Endothelial cell of umbilical vein (primary cell): Measurements from ENCODE around the gene DDX54. TPM values are rescaled to one million over a fixed set of nuclear protein-coding genes. Genes with fewer than 3 reads are reported as not detected.

Source experiments
- BruUV-seq: library from RNA; stranded (reverse); fragments of 400-500 nt; replicated peaks from 2 replicates; lab custom pipeline; 2021; lab: Mats Ljungman, UMichigan
- CTCF ChIA-PET: fragments of 300-600, 350-600 bp; sonication (Branson Sonifier 250); formaldehyde crosslinking; loops from one replicate; lab custom pipeline; 2021; ENCODE audit warnings: antibody characterized with exemption, inconsistent platforms; lab: Charles Lee
- POLR2A ChIA-PET: fragments of 300-600, 350-600 bp; sonication (Branson Sonifier 250); formaldehyde crosslinking; loops from one replicate; lab custom pipeline; 2021; ENCODE audit warnings: antibody characterized with exemption, inconsistent platforms; lab: Charles Lee
- DNase-seq: peaks from one replicate; pipeline ENCODE4 v3.0.0-alpha.2; 2011; ENCODE audit warnings: low read depth, low spot score
- FAIRE-seq: peaks from 2 replicates; lab custom pipeline; 2011; peaks lifted over from hg19 to GRCh38; lab: Jason Lieb, UNC
- H2AFZ ChIP-seq: 2 replicates; pipeline ENCODE4 v1.6.0; 2012; ENCODE audit warnings: low read depth, low read length, control low read depth, inconsistent platforms
- H3K27ac ChIP-seq: 2 replicates; pipeline ENCODE4 v1.5.1; 2011; ENCODE audit warnings: low read depth, mild to moderate bottlenecking, control low read depth, low read length, moderate library complexity; ENCODE audit not compliant: insufficient read depth
- H3K27me3 ChIP-seq, 2 experiments: 2 replicates each; pipeline versions ENCODE4 v1.6.0 to v1.6.1; 2011; ENCODE audit warnings: low read length in 2 of 2, mixed read lengths in 1 of 2; ENCODE audit not compliant: control insufficient read depth in 2 of 2, insufficient read depth in 2 of 2
- H3K36me3 ChIP-seq, 2 experiments: 2 replicates in 1 of 2; 3 replicates in 1 of 2; pipeline ENCODE4 v1.5.1; 2011; ENCODE audit warnings: low read length in 2 of 2, mild to moderate bottlenecking in 1 of 2, moderate library complexity in 1 of 2; ENCODE audit not compliant: control insufficient read depth in 2 of 2, insufficient read depth in 2 of 2; ENCODE audit errors: extremely low read depth in 1 of 2
- H3K4me1 ChIP-seq: 3 replicates; pipeline ENCODE4 v1.5.1; 2011; ENCODE audit warnings: mild to moderate bottlenecking, low read length; ENCODE audit not compliant: control insufficient read depth, insufficient read depth; ENCODE audit errors: extremely low read depth
- H3K4me2 ChIP-seq: 2 replicates; pipeline ENCODE4 v1.6.1; 2011; ENCODE audit warnings: low read length, control low read depth, mixed read lengths; ENCODE audit not compliant: insufficient read depth
- H3K4me3 ChIP-seq, 3 experiments: fragments of 200-600 bp in 1 of 3; sonication (generic), shearing (Covaris generic) in 1 of 3; replicated peaks in 1 of 3; 2 replicates each; pipeline ENCODE4 v1.5.1; 2011 to 2016; ENCODE audit warnings: control low read depth in 3 of 3, low read length in 3 of 3, mild to moderate bottlenecking in 2 of 3, inconsistent platforms in 1 of 3, low read depth in 1 of 3, moderate library complexity in 1 of 3; ENCODE audit not compliant: insufficient read depth in 1 of 3
- H3K79me2 ChIP-seq: 2 replicates; pipeline ENCODE4 v1.6.0; 2012; ENCODE audit warnings: low read length, inconsistent platforms; ENCODE audit not compliant: control insufficient read depth, insufficient read depth
- H3K9ac ChIP-seq: replicated peaks from 2 replicates; pipeline ENCODE3; 2011; ENCODE audit warnings: low read length, control low read depth; ENCODE audit not compliant: insufficient read depth; ENCODE audit errors: extremely low read depth
- H3K9me1 ChIP-seq: replicated peaks from 3 replicates; pipeline ENCODE4 v1.6.0; 2011; ENCODE audit warnings: mild to moderate bottlenecking, low read length; ENCODE audit not compliant: control insufficient read depth, insufficient read depth; ENCODE audit errors: extremely low read depth
- H3K9me3 ChIP-seq: replicated peaks from 2 replicates; pipeline ENCODE4 v1.5.1; 2012; ENCODE audit warnings: low read length, inconsistent platforms; ENCODE audit not compliant: control insufficient read depth, insufficient read depth
- H4K20me1 ChIP-seq: replicated peaks from 2 replicates; pipeline ENCODE3; 2011; ENCODE audit warnings: mild to moderate bottlenecking, low read length; ENCODE audit not compliant: control insufficient read depth, insufficient read depth; ENCODE audit errors: extremely low read depth
- FOS ChIP-seq: IDR thresholded peaks from 2 replicates; pipeline ENCODE4 v1.6.1; 2011; ENCODE audit warnings: mild to moderate bottlenecking, low read length, moderate library complexity, borderline replicate concordance; ENCODE audit not compliant: insufficient read depth
- GATA2 ChIP-seq: IDR thresholded peaks from 2 replicates; pipeline ENCODE4 v1.7.0; 2011; ENCODE audit warnings: low read depth, mild to moderate bottlenecking, moderate library complexity, mixed read lengths, low read length; ENCODE audit not compliant: insufficient read length, insufficient read depth
- JUN ChIP-seq: IDR thresholded peaks from 2 replicates; pipeline ENCODE4 v1.6.1; 2011; ENCODE audit warnings: borderline replicate concordance, low read depth; ENCODE audit not compliant: insufficient read length, insufficient read depth
- dilution Hi-C: fragments of 300-500 bp; cut with MboI; formaldehyde crosslinking; loops from one replicate; pipeline ENCODE4 v1.15.0; 2019; ENCODE audit warnings: low sequenced_read_pairs; ENCODE audit not compliant: extremely low pct_ligation_motif_present
- intact Hi-C: fragments of 100-400 bp; cut with micrococcal nuclease; formaldehyde crosslinking; loops from one replicate; pipeline ENCODE4 v1.10.0; 2022
- polyA plus RNA-seq, 4 experiments: library from polyadenylated mRNA; depleted of rRNA in 3 of 4; stranded (reverse) in 3 of 4; unstranded in 1 of 4; fragments of >200 nt; gene quantifications; 2 replicates each; pipeline versions ENCODE4 v1.2.1 to v1.2.3, GENCODE V29; 2011 to 2012; ENCODE audit warnings: missing spikeins in 1 of 4
- total RNA-seq: library from RNA; stranded (reverse); gene quantifications from 2 replicates; pipeline ENCODE4 v1.2.3, GENCODE V29; 2021
- TF ChIP-seq, protein P1 (sequence below), 2 donors: IDR thresholded peaks; 1 replicate in 1 of 2; 2 replicates in 1 of 2; pipeline ENCODE4 v1.5.1; 2011; ENCODE audit warnings: low read length in 2 of 2, mild to moderate bottlenecking in 2 of 2, moderate library complexity in 2 of 2, control low read depth in 1 of 2, inconsistent platforms in 1 of 2, low read depth in 1 of 2; ENCODE audit not compliant: insufficient read depth in 1 of 2; ENCODE audit errors: extremely low read depth in 1 of 2

Gene DDX54
- total and polyA plus RNA-seq, 2 donors (not counting 3 experiments of a cell fraction or from before 2014, with no cell fraction given): 54.1 to 90.0 TPM

DNA sequence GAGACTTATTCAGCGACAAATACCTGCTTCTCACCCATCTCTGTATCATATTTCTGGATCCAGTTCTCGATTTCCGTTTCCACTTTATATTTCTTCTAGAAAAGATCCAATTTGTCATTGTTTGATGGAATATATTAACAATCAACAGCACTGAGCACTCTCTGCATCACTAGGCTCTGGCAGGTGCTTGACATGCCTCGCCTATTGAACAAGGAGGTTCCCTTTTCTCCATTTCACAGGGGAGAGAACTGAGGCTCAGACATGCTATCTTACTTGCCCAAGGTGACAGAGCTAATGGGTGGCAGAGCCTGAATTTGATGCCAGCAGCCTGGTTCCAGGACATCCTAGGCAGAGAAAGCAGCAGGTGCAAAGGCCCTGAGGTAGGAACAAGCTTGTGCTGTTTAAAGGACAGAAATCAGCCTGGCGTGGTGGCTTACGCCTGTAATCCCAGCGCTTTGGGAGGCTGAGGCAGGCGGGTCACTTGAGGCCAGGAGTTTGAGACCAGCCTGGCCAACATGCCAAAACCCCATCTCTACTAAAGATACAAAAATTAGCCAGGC, 12.3 kb upstream of the DDX54 start:
- Histone ChIP-seq H3K9ac (no peak overlapping the region), H3K4me3 (no peak overlapping the region), H3K36me3 (no peaks in the 10 kb centered on the region), H3K9me1 (no peaks in the 10 kb centered on the region), H3K79me2 (no peaks in the 10 kb centered on the region), H3K27ac (no peak overlapping the region), H2AFZ (no peak overlapping the region), H4K20me1 (no peaks in the 10 kb centered on the region), H3K4me1 (peaks cover 22% of the 10 kb centered on the region), H3K9me3 (no peaks in the 10 kb centered on the region), H3K4me2 (no peak overlapping the region), H3K27me3 (no peaks in the 10 kb centered on the region)
- TF ChIP-seq FOS: no peak
- TF ChIP-seq, protein P1, sequence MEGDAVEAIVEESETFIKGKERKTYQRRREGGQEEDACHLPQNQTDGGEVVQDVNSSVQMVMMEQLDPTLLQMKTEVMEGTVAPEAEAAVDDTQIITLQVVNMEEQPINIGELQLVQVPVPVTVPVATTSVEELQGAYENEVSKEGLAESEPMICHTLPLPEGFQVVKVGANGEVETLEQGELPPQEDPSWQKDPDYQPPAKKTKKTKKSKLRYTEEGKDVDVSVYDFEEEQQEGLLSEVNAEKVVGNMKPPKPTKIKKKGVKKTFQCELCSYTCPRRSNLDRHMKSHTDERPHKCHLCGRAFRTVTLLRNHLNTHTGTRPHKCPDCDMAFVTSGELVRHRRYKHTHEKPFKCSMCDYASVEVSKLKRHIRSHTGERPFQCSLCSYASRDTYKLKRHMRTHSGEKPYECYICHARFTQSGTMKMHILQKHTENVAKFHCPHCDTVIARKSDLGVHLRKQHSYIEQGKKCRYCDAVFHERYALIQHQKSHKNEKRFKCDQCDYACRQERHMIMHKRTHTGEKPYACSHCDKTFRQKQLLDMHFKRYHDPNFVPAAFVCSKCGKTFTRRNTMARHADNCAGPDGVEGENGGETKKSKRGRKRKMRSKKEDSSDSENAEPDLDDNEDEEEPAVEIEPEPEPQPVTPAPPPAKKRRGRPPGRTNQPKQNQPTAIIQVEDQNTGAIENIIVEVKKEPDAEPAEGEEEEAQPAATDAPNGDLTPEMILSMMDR (IDR thresholded peaks at IDR 0.05; ENCODE audit: extremely low read depth in 1 of 2, insufficient read depth in 1 of 2, low read depth in 1 of 2, low read length in 2 of 2): no peak
- TF ChIP-seq JUN: no peak
- no peak for TF ChIP-seq GATA2
- FAIRE-seq: no peak
- ChIA-PET POLR2A (interaction anchor here (0.6 to 0.7 kb wide), 2 partner anchors 89 to 227 kb away, joined by 3 to 7 read pairs; no protein-coding TSS in a partner anchor), CTCF (interaction anchor here (0.6 to 1.7 kb wide), 20 partner anchors 8 to 264 kb away, joined by 3 to 10 read pairs (median 4); partner anchors contain the start of genes RITA1 and SDSL)
- intact Hi-C loops: loop anchor here (1.0 to 2.0 kb wide), 7 partner anchors 24 to 715 kb away; partner anchors contain the start of genes PLBD2 and TPCN1
- no TSS peak for BruUV-seq
- dilution Hi-C loops: no loop called here
- no peak for DNase-seq
